ENCODE measurements around the gene DAO. TPM values are rescaled to one million over a fixed set of nuclear protein-coding genes. Genes with fewer than 3 reads are reported as not detected.

DAO gene
- total and polyA plus RNA-seq, 2 of the 4 experiments (the other 2 are of a cell fraction): not detected

DNA sequence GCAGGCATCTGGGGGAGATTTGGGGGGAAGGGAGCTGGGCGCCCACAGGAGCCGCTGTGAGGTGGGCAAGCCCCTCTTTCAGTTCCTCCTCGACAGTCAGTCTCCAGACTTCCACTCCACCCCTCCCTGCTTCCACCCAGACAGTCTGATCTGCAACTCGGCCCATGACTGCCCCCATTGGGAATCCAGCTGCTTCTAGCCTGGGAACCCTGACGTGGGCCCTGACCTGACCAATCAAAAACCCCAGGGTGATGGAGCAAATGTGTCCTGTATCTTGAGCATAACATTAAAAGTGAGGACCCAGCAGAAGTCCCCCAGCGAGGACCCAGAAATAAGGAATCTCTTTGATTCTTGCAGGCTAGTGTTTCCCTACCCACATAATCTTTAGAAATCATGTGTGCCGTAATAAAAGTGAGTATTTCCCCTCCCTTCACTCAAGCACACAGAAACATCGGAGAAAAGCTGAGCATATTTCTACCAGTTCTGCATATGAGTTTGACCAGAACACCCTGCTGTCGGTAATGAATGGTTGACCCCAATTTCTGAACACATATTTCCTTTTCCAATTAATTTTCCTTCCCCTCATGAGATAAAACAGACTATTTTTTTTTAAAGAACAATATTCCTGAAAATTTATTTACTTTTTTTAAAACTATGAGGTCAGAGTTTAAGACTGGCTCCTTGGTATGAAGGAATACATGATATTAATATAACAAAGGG lies 28.9 kb upstream of the DAO start:
- H3K9ac ChIP-seq (ENCODE audit: low read depth, low read length): no peak overlapping the region; the same call in 1 of the 2 replicates
- H3K18ac ChIP-seq (ENCODE audit: low read depth, low read length): no peak overlapping the region
- ChIA-PET POLR2A (ENCODE audit: unreplicated experiment) (no interaction called here), CTCF (interaction anchor here (0.5 to 1.6 kb wide), 3 partner anchors 18 to 185 kb away, joined by 3 to 13 read pairs (median 5); no protein-coding TSS in a partner anchor)
- peaks cover 2% of the 10 kb centered on the region; the same call in 1 of the 2 replicates for H3K9me3 ChIP-seq (ENCODE audit: control insufficient read depth, insufficient read depth, low read length)
- H3K4me1 ChIP-seq (ENCODE audit: control insufficient read depth, insufficient read depth, low read length): peaks cover 31% of the 10 kb centered on the region
- no peak overlapping the region for H2AK9ac ChIP-seq (replicated peaks; ENCODE audit: low read depth, low read length, poor library complexity)
- H3K4me3 ChIP-seq (ENCODE audit: insufficient read depth, low read depth, low read length): no peak overlapping the region
- H2BK120ac ChIP-seq (ENCODE audit: low read depth, low read length): peak overlapping the region; percentile 7; the same call in 1 of the 2 replicates
- no peak overlapping the region for H4K5ac ChIP-seq (ENCODE audit: low read depth, low read length)
- H2BK5ac ChIP-seq (ENCODE audit: low read depth, low read length, poor library complexity, severe bottlenecking): peak overlapping the region; percentile 76
- peak overlapping the region; percentile 20; the same call in 1 of the 2 replicates for H3K4ac ChIP-seq (ENCODE audit: low read depth, low read length)
- DNase-seq (peak; percentile 91), ATAC-seq (ENCODE audit: low read depth) (peak; percentile 71)
- H3K36me3 ChIP-seq (ENCODE audit: control insufficient read depth, insufficient read depth, low read length): peaks cover 39% of the 10 kb centered on the region
- peaks cover 8 to 48% of the 10 kb centered on the region in 2 experiments; a peak in 3 of 4 replicates for H3K79me1 ChIP-seq (ENCODE audit: low read depth in 1 of 2, low read length in 2 of 2)
- WGBS, 2 experiments (ENCODE audit: extremely low coverage in 2 of 2, insufficient read length in 1 of 2): 70% methylated on average over 4 of the region's 9 CpGs; no CpG with 5 or more reads in 1 of the 2 experiments
- H3K56ac ChIP-seq (ENCODE audit: extremely low read depth, insufficient read depth, low read length): peak overlapping the region; percentile 36; the same call in 1 of the 2 replicates
- no peaks in the 10 kb centered on the region for H3K27me3 ChIP-seq (ENCODE audit: control insufficient read depth, insufficient read depth, low read length)
- no TSS peak for BruUV-seq (replicated peaks)
- peak overlapping the region; percentile 30; the same call in 1 of the 2 replicates for H4K91ac ChIP-seq (ENCODE audit: insufficient read depth, low read depth, low read length)
- peak overlapping the region; percentile 50 for H3K27ac ChIP-seq (ENCODE audit: insufficient read depth, low read length)
- dilution Hi-C loops (cut with HindIII; ENCODE audit: low sequenced_read_pairs, unreplicated experiment) (no loop called here), in situ Hi-C loops (cut with MboI; ENCODE audit: low sequenced_read_pairs) (loop anchor here (5.0 to 10.0 kb wide), 2 partner anchors 44 to 126 kb away; no protein-coding TSS in a partner anchor), intact Hi-C loops (cut with micrococcal nuclease) (loop anchor here (10.0 kb wide), 1 partner anchor 244 kb away; the partner anchor contains the start of genes ALKBH2 and UNG)
- no peak overlapping the region for H2AK5ac ChIP-seq (ENCODE audit: low read depth, low read length)
- peak overlapping the region; percentile 58; the same call in 1 of the 2 replicates for H2BK20ac ChIP-seq (ENCODE audit: low read depth, low read length)
- no peak overlapping the region for H2BK15ac ChIP-seq (ENCODE audit: low read depth, low read length)
- peak overlapping the region in 1 of 2 experiments; percentile 1; a peak in 1 of 4 replicates for H4K8ac ChIP-seq (ENCODE audit: low read depth in 2 of 2, low read length in 2 of 2)
- H3K4me2 ChIP-seq (ENCODE audit: low read depth, low read length): no peak overlapping the region
- peak overlapping the region; percentile 24; the same call in 1 of the 2 replicates for H3K14ac ChIP-seq (replicated peaks; ENCODE audit: low read depth, low read length)
- peaks cover 30% of the 10 kb centered on the region for H4K20me1 ChIP-seq (ENCODE audit: insufficient read depth, low read length)
- peak overlapping the region; percentile 26 for H3K23ac ChIP-seq (ENCODE audit: low read depth, low read length)
- peaks cover 14% of the 10 kb centered on the region for H3K9me1 ChIP-seq (ENCODE audit: insufficient read depth, low read length)
- no peak overlapping the region for H2AFZ ChIP-seq (replicated peaks; ENCODE audit: low read length, poor library complexity)
- TF ChIP-seq MAFK (IDR thresholded peaks at IDR 0.05; ENCODE audit: low read depth, low read length): no peak
- no peak for TF ChIP-seq CEBPB (IDR thresholded peaks at IDR 0.05; ENCODE audit: low read depth, low read length)
- TF ChIP-seq RFX5 (IDR thresholded peaks at IDR 0.05; ENCODE audit: low read depth, low read length): peak; percentile 30; the same call in 1 of the 2 replicates
- TF ChIP-seq, protein P1, sequence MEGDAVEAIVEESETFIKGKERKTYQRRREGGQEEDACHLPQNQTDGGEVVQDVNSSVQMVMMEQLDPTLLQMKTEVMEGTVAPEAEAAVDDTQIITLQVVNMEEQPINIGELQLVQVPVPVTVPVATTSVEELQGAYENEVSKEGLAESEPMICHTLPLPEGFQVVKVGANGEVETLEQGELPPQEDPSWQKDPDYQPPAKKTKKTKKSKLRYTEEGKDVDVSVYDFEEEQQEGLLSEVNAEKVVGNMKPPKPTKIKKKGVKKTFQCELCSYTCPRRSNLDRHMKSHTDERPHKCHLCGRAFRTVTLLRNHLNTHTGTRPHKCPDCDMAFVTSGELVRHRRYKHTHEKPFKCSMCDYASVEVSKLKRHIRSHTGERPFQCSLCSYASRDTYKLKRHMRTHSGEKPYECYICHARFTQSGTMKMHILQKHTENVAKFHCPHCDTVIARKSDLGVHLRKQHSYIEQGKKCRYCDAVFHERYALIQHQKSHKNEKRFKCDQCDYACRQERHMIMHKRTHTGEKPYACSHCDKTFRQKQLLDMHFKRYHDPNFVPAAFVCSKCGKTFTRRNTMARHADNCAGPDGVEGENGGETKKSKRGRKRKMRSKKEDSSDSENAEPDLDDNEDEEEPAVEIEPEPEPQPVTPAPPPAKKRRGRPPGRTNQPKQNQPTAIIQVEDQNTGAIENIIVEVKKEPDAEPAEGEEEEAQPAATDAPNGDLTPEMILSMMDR (conservative IDR thresholded peaks at IDR 0.05; ENCODE audit: low read depth, low read length): peak; percentile 40
- peak; percentile 52 for TF ChIP-seq POLR2A (IDR thresholded peaks at IDR 0.05; ENCODE audit: low read depth, low read length)
- TF ChIP-seq CHD1 (IDR thresholded peaks at IDR 0.05; ENCODE audit: low read depth, low read length): no peak
- TF ChIP-seq MXI1 (IDR thresholded peaks at IDR 0.05; ENCODE audit: borderline replicate concordance, low read depth, low read length): no peak
- no peak; the same call in 1 of the 2 replicates for TF ChIP-seq NFE2L2 (IDR thresholded peaks at IDR 0.05; ENCODE audit: low read depth, low read length)
- TF ChIP-seq, protein P2, sequence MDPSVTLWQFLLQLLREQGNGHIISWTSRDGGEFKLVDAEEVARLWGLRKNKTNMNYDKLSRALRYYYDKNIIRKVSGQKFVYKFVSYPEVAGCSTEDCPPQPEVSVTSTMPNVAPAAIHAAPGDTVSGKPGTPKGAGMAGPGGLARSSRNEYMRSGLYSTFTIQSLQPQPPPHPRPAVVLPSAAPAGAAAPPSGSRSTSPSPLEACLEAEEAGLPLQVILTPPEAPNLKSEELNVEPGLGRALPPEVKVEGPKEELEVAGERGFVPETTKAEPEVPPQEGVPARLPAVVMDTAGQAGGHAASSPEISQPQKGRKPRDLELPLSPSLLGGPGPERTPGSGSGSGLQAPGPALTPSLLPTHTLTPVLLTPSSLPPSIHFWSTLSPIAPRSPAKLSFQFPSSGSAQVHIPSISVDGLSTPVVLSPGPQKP (IDR thresholded peaks at IDR 0.05; ENCODE audit: borderline replicate concordance, low read depth, low read length): no peak
- TF ChIP-seq RCOR1 (IDR thresholded peaks at IDR 0.05; ENCODE audit: insufficient replicate concordance, low read length): no peak
- TF ChIP-seq MAZ (IDR thresholded peaks at IDR 0.05; ENCODE audit: borderline replicate concordance, low read depth, low read length): peak; percentile 90
- TF ChIP-seq SMC3 (IDR thresholded peaks at IDR 0.05; ENCODE audit: low read depth, low read length): no peak
- TF ChIP-seq FOS (IDR thresholded peaks at IDR 0.05; ENCODE audit: low read depth, low read length): peak; percentile 43; the same call in 1 of the 2 replicates

Data from IMR-90 (cell line).